ENCODE measurements around the gene STAM2.
"Not testable (repeated sequence)": the region's sequence is repeated elsewhere in the genome, so short reads cannot be mapped to it uniquely, and the experiment has no call there.

STAM2 gene

DNA sequence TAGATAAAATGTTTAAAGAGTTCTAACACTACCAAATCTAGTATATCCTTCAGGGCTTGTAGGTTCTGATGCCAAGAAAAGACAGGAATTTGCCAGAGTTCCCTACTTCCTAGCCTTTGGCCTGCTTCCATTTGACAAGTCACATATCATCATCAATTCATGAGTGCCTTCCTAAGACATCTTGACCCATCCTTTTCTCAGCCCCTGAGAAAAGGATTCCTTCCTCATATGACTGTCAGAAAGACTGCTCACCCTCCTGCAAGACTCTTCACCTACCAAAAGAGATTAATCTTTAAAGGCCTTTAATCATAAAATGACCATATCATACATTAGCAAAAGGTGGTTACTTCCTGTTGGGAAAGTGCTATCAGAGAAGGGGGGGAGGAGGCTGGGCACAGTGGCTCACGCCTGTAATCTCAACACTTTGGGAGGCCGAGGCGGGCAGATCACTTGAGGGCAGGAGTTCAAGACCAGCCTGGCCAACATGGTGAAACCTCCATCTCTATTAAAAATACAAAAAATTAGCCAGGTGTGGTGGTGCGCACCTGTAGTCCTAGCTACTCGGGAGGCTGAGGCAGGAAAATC lies 3.3 kb downstream of the STAM2 start:
- not testable (repeated sequence) for DNase-seq

DNA sequence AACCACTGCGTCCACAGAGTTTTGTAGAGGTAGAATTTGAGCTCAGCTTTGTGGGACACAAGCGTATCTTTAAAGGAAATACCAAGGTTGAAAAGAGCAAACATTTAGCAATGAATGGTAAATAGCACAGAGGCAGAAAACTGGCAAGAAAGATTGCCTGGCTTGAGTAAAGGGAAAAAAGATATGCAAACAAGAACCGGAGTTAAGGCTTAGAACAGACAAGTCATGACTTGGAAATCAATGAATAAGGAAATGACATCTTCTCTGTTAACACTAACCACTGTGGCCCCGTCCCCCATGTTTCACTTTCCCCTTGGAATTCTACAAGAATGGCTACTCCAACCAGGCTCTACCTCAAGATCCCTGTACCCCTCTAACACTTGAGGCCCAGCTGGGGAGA lies 3.8 kb downstream of the STAM2 start:
- DNase-seq: no peak

DNA sequence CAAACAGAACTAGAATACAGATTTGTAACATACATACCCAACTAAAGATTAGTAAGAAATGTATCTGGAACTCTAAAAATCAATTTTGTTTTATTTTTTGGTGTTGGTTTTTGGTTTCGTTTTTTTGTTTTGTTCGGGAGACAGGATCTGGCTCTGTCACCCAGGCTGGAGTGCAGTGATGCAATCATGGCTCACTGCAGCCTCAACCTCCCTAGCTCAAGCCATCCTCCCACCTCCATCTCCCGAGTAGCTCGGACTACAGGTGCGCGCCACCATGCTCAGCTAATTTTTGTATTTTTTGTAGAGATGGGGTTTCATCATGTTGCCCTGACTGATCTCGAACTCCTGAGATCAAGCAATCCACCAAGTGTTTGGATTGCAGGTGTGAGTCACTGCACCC lies 6.4 kb downstream of the STAM2 start:
- DNase-seq: not testable (repeated sequence)

DNA sequence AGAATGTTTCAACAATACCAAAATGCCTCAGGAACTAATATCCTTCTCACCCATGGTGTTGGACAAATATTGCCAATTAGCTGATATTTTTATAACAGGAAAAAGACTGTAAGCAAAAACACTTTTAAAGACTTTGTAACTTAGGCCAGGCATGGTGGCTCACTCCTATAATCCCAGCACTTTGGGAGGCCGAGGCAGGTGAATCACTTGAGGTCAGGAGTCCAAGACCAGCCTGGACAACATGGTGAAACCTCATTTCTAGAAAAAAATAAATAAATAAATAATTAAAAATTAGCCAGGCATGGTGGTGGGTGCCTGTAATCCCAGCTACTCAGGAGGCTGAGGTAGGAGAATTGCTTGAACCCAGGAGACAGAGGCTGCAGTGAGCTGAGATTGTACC lies 8.1 kb downstream of the STAM2 start:
- DNase-seq: not testable (repeated sequence)

DNA sequence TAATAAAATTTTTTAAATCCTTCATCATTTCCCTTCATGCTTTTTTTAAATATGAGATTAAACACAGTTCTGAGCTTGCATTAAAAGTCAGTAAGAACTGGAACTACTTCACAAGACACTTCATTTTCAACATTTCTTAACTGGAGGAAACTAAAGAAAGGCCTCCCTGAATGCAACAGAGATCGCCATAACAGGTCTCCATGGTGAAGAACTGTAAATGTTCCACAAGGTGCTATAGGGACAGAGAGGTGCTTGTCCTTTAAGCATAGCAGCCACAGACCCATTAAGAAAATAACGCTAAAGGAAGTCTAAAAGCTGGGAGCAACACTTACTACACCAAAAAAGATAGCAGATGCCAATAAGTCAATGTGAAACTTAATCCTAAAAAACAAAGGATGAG lies 8.5 kb downstream of the STAM2 start:
- DNase-seq: no peak

DNA sequence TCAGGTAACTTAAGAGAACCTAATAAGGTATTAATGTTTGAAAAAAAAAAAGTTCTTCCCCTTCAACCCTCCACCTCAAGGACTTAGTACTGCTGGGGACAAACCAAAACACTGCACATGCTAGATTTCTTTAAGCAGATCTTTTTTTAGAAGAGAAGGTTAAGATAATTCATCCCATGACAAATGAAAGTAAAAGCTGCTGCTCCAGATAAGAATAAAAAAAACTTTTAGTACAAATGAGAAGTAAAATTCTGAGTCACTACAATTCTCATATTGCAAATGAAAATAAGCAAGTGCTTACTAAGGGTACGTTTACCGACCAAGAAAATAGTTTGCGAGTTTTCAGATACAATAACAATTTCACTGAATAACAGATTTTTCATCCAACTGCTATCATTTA lies 8.9 kb downstream of the STAM2 start:
- DNase-seq: no peak

DNA sequence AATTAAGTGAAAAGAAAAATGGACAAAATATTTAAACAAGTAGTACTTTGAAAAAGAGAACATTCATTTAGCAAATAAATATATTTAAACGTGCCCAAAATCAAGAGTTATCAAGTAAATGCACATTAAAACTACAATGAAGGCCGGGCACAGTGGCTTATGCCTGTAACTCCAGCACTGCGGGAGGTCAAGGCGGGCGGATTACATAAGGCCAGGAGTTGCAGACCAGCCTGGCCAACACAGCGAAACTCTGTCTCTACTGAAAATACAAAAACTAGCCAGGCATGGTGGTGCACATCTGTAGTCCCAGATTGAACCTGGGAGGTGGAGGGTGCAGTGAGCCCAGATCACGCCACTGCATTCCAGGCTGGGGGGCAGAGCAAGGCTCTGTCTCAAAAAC lies 9.8 kb downstream of the STAM2 start:
- no peak for DNase-seq

DNA sequence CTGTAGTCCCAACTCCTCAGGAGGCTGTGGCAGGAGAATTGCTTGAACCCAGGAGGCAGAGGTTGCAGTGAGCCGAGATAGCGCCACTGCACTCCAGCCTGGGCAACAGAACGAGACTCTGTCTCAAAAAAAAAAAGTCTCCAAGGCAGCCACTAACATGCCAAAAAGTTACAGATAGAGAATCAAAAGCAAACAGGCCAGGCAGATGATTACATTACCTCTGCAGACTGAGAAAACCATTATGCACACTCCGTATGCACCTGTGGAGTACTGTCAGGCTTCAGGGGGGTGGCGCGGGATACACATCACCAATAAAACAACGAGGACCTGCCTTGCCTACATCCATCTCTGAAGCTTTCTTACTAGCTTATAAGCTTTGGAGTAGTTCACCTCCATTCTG lies 10.3 kb downstream of the STAM2 start:
- DNase-seq: no peak

DNA sequence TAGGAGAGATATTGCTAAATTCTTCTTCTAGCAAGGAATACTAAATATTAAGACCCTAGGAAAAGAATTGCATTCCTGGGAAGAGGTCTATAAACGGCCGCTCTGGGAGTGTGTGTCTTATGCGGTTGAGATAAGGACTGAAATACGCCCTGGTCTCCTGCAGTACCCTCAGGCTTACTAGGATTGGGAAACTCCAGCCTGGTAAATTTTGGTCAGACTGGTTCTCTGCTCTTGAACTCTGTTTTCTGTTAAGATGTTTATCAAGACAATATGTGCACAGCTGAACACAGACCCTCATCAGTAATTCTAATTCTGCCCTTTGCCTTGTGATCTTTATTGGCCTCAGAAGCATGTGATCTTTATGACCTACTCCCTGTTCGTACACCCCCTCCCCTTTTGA lies 11.9 kb downstream of the STAM2 start:
- not testable (repeated sequence) for DNase-seq

DNA sequence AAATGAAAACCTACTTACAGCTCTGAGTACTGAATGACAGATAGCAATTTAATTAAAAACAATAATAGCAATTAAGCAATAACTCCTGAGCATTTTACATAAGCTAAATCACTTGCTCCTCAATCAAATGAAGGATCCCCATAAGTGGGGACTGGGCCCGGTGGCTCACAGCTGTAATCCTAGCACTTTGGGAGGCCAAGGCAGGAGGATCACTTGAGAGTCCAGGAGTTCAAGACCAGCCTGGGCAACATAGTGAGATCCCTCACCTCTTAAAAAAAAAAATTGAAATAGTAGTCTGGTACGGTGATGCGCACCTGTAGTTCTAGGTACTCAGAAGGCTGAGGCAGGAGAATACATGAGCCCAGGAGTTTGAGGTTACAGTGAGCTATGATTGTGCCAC lies 13.4 kb downstream of the STAM2 start:
- DNase-seq: no peak

DNA sequence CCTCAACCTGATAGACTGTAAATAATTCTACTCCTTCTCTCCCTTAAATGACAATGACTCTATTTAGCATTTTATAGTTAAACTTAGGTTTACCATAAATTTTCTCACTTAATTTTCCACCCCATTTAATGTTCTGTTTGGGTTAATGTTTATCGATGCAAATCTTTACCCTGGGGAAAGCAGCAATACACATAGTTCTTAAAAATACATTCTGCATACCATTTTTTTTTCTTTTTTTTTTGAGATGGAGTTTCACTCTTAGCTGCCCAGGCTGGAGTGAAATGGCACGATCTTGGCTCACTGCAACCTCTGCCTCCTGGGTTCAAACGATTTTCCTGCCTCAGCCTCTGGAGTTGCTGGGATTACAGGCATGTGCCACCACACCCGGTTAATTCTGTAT lies 14.0 kb downstream of the STAM2 start:
- DNase-seq: no peak

DNA sequence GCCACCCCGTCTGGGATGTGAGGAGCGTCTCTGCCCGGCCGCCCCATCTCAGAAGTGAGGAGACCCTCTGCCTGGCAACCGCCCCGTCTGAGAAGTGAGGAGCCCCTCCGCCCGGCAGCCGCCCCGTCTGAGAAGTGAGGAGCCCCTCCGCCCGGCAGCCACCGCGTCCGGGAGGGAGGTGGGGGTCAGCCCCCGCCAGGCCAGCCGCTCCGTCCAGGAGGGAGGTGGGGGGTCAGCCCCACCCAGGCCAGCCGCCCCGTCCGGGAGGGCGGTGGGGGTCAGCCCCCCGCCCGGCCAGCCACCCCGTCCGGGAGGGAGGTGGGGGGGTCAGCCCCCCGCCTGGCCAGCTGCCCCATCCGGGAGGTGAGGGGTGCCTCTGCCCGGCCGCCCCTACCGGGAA lies 15.2 kb downstream of the STAM2 start:
- DNase-seq: not testable (repeated sequence)

DNA sequence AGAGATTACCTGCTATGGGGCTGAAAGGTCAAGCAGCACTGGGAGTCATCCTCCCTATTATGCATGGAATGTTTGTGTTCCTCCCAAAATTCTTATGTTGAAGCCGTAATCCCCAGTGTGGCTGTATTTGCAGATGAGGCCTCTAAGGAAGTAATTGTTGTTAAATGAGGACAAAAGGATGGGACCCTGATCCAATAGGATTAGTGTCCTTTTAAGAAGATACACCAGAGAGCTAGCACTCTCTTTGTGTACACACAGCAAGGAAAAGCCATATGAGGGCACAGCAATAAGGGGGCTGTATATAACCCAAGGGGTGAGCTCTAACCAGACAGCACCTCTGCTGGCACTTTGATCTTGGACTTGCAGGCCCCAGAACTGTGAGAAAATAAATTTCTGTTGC lies 18.3 kb downstream of the STAM2 start:
- no peak for DNase-seq

DNA sequence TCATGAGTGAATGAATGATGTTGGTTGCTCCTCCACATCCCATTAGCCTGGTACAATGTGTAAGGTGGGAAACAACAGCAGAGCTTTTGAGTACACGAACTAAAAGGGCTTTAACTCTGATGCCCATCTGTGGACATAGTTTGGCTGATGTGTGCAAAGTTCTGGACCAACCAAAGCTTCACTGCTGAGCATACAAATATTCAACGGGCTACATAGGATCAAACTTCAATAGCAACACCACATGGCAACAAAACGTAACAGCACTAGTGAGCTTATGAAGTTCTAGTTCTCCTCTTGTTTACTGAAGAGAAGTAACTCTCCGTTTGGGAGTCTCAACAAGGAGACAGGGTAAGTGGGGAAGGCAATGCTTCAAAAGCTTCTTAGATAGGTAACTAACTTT lies 20.4 kb downstream of the STAM2 start:
- DNase-seq: no peak

DNA sequence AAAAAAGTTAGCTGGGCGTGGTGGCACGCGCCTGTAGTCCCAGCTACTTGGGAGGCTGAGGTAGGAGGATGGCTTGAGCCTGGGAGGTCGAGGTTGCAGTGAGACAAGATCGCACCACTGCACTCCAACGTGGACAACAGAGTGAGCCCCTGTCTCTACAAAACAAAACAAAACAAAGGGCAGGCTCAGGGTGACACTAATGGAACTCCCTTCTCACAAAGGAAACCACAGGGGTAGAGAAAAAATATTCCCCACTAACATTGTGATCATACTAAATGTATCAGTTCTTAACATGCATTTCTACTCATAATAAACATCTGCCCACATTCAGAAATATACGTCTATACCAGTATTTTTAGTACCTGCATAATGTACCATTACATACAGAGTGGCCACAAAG lies 21.1 kb downstream of the STAM2 start:
- DNase-seq: no peak

DNA sequence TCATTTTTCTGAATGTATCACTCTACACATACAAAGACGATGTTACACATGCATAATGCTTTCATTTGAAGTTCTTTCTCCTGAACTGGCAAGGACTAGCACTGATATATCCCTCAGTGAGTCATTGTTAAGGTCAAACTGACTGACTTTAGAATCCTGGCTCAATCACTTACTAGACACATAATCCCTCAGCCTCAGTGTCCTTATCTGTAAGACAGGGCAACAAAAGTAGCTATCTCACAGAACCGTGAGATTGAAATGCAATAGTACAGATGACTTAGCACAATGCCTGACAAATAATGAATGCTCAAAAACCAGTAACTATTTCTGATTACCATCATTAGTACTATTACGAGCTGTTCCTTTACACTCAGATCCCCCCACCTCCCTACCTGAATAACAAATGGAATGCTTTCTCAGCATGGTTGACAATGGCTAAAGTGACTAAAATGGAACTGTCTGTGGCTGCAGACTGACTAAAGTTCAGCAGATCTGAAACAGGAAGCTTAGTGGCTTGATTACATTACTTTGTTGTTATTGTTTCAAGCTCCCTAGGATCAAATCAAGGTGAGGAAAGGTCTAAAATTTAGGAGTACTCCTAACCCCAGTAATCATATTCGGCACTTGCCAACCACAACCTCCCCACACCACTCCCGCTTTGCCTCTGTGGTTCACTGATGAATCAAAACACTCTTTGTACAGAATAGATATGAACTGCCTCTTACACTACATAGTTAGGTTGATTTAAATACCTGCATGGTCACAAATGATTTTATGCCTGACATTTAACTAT lies 40.9 kb downstream of the STAM2 start:
- no peak for DNase-seq

DNA sequence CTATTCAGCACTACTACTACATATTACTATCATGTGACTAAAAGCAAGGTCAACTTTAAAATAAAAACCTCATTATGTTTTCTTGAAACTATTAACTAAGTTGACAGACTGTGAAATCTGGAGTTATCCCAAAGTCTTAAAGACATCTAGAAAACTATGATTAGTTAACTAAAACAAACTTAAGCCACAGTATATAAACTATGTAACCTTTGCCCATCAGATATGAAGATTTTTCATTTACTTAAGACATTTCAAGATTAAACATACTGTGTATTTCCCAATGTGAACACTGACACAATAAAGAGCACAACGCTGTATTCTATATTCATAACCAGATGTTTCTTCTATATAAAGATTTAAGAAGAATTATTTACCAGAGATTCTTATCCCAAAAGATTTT lies 43.3 kb downstream of the STAM2 start:
- DNase-seq: no peak

DNA sequence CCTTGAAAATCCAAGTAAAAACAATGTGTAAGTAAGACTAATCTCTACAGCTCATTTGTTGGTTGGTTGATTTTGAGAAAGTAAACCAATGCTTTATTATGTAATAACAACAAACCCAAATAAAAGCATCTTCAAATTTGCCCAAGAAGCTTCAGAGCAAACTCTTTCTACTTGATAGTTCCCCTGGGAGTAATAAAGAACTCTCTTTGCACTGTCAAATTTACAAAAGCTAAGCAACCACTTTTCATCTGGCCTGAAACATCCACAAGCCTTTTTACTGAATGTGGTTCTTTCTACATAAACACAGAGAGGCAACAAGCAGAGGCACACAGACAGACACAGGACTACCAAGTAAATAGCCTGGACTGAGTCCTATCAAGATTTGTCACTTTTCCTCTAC lies 47.9 kb downstream of the STAM2 start:
- no peak for DNase-seq

DNA sequence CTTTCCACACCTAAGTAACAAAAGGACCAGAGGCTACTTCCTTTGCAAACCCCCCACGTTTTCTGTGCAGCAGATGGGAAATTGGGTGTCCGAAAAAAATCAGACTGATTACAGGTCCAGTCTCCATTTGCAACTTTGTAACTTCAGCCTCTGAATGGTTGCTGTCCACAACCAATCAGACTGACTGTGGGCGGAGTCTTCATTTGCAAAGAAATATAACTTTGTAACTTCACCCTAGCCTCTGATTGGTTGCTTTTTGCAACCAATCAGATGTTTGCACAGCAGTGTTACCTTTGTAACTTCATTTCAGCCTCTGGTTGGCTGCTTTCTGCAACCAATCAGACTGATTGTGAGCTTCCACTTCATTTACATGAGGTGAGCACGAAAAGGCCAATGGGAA lies 48.9 kb downstream of the STAM2 start:
- no peak for DNase-seq

DNA sequence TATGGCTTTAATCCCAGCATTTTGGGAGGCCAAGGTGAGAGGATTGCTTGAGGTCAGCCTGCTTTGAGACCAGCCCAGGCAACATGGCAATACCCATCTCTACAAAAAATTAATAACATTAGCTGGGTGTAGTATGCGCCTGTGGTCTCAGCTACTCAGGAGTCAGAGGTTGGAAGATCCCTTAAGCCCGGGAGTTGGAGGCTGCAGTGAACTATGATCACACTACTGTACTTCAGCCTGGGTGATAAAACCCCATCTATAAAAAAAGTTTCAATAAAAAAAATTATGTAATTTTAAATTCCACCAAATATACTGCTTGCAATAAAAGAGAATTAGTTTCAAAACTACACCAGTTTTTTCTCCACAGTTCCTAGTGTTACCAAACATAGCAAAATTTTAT lies 53.4 kb downstream of the STAM2 start:
- no peak for DNase-seq

DNA sequence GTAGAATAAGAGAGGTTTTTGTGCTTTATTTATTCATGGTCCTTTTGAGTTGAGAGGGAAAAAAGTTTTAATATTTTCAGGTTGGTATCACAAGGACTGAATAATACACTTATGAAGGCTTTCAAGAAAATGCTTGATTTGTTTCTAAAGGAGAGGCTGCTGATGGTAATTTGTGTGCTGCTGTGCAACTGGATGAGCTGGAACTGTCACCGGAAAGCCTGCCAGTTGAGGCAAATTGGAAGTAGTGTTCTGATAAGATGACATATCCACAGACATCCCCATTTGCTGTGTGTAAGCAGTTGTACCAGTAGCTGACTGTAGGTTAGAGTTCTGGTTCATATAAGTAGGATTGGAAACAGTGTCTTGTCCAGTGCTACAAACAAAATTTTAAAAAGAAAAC lies 55.1 kb downstream of the STAM2 start:
- DNase-seq: no peak

DNA sequence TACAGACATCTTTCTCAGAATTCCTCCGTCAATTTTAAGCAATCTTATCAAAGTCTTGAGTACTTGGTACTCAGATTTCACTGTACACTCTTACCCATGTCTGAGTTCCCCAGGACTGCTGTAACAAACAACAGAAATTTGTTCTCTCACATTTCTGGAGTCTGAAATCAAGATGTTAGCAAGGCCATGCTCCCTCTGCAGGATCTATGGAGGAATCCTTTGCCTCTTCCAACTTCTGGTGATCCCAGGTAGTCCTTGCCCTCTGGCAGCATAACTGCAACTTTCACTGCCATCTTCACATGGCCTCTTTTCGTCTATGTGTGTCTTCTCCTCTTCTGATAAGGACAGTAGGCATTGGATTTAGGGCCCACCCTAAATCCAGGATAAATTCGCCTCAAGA lies 59.6 kb downstream of the STAM2 start:
- no peak for DNase-seq

DNA sequence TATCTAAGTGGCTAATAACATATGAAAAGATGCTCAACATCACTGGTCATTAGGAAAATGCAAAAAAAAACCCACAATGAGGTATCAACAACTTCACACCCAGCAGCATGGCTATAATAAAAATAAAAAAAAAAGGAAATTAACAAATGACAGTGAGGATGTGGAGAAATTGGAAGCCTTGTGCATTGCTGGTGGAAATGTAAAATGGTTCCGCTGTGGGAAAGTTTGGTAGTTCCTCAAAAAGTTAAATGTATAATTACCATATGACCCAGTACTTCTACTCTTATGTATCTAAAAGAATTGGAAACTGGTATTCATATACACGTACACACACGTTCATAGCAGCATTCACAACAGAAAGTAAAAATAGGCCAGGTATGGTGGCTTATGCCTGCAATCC lies 61.2 kb downstream of the STAM2 start:
- DNase-seq: no peak

DNA sequence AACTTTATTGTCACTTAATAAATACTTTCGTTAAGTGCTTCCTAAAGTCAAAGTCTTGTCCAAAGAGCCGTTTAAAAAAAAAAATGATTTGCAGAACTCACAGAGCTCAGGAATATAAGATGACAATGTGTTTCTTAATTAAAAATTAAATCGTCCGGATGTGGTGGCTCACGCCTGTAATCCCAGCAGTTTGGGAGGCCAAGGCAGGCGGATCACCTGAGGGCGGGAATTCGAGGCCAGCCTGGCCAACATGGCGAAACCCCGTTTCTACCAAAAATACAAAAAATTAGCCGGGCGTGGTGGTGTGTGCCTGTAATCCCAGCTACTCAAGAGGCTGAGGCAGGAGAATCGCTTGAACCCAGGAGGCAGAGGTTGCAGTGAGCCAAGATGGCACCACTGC lies 68.4 kb downstream of the STAM2 start:
- not testable (repeated sequence) for DNase-seq

DNA sequence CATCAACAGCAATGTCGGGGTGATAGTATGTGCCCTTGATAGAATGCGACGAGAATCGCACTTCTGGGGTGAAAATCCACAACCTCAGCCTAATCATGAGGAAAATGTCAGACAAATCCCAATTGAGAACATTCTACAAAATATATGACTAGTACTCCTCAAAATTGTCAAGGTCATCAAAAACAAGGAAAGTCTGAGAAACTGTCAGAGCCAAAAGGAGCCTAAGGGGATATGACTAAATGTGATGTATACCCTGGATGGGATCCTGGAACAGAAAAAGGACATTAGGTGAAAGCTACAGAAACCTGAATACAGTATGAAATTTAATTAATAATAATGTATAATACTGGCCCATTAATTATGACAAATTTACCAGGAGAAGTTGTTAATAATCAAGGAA lies 69.1 kb downstream of the STAM2 start:
- no peak for DNase-seq
